IPS-18c (cell line): ENCODE measurements around the gene NDFIP2.

Experiments
- H3K4me3 ChIP-seq: 2 replicates; pipeline ENCODE4 v1.7.0; 2013; ENCODE audit warnings: low read depth, mild to moderate bottlenecking, low read length, moderate library complexity; ENCODE audit not compliant: insufficient read depth
- H3K9me3 ChIP-seq: one replicate; pipeline ENCODE4 v1.6.1; 2013; ENCODE audit warnings: mild to moderate bottlenecking, low read length, moderate library complexity; ENCODE audit not compliant: control insufficient read depth, insufficient read depth

The NDFIP2 gene

GRCh38 chr13:79480954-79481684 lies at the start of gene NDFIP2:
TSS of gene NDFIP2 (plus strand) at chr13:79481155. CDS start at chr13:79481204, 49 bp downstream.
- Histone ChIP-seq H3K4me3 (peak within 1 kb of the TSS; percentile 88), H3K9me3 (no peaks in the 10 kb centered on the region)

- Histone ChIP-seq H3K4me3 (no peak overlapping the region), H3K9me3 (no peaks in the 10 kb centered on the region)
These were observed 48.9 kb upstream of the NDFIP2 start for GRCh38 chr13:79432086-79432485.

- no peak overlapping the region for H3K4me3 ChIP-seq
- no peaks in the 10 kb centered on the region for H3K9me3 ChIP-seq
These were observed 48.0 kb upstream of the NDFIP2 start for GRCh38 chr13:79432992-79433391.

- Histone ChIP-seq H3K4me3 (no peak overlapping the region), H3K9me3 (no peaks in the 10 kb centered on the region)
These were observed 46.4 kb upstream of the NDFIP2 start for GRCh38 chr13:79434556-79434955.

GRCh38 chr13:79435561-79435990 lies 45.4 kb upstream of the NDFIP2 start:
- Histone ChIP-seq H3K9me3 (no peaks in the 10 kb centered on the region), H3K4me3 (no peak overlapping the region)

GRCh38 chr13:79439275-79439674 lies 41.7 kb upstream of the NDFIP2 start:
- H3K4me3 ChIP-seq: no peak overlapping the region
- no peaks in the 10 kb centered on the region for H3K9me3 ChIP-seq

- H3K4me3 ChIP-seq: no peak overlapping the region
- H3K9me3 ChIP-seq: no peaks in the 10 kb centered on the region
These were observed 39.9 kb upstream of the NDFIP2 start for GRCh38 chr13:79440958-79441528.

- H3K4me3 ChIP-seq: no peak overlapping the region
- H3K9me3 ChIP-seq: no peaks in the 10 kb centered on the region
These were observed 38.7 kb upstream of the NDFIP2 start for GRCh38 chr13:79442221-79442620.

- Histone ChIP-seq H3K9me3 (no peaks in the 10 kb centered on the region), H3K4me3 (no peak overlapping the region)
These were observed 38.2 kb upstream of the NDFIP2 start for GRCh38 chr13:79442706-79443105.

GRCh38 chr13:79445968-79446645 lies 34.8 kb upstream of the NDFIP2 start:
- H3K4me3 ChIP-seq: no peak overlapping the region
- H3K9me3 ChIP-seq: no peaks in the 10 kb centered on the region

GRCh38 chr13:79447141-79447540 lies 33.8 kb upstream of the NDFIP2 start:
- no peaks in the 10 kb centered on the region for H3K9me3 ChIP-seq

GRCh38 chr13:79447741-79448140 lies 33.2 kb upstream of the NDFIP2 start:
- H3K9me3 ChIP-seq: no peaks in the 10 kb centered on the region
- no peak overlapping the region for H3K4me3 ChIP-seq

More at GRCh38 chr13:79447141-79447540, 33.8 kb upstream of the NDFIP2 start:
- no peak overlapping the region for H3K4me3 ChIP-seq

- no peaks in the 10 kb centered on the region for H3K9me3 ChIP-seq
- H3K4me3 ChIP-seq: no peak overlapping the region
These were observed 32.5 kb upstream of the NDFIP2 start for GRCh38 chr13:79448413-79448812.

GRCh38 chr13:79450110-79450509 lies 30.8 kb upstream of the NDFIP2 start:
- no peaks in the 10 kb centered on the region for H3K9me3 ChIP-seq
- no peak overlapping the region for H3K4me3 ChIP-seq

GRCh38 chr13:79451500-79451962 lies 29.4 kb upstream of the NDFIP2 start:
- Histone ChIP-seq H3K9me3 (no peaks in the 10 kb centered on the region), H3K4me3 (no peak overlapping the region)

GRCh38 chr13:79452239-79452913 lies 28.6 kb upstream of the NDFIP2 start:
- Histone ChIP-seq H3K4me3 (no peak overlapping the region), H3K9me3 (no peaks in the 10 kb centered on the region)

- Histone ChIP-seq H3K4me3 (no peak overlapping the region), H3K9me3 (no peaks in the 10 kb centered on the region)
These were observed 25.6 kb upstream of the NDFIP2 start for GRCh38 chr13:79455331-79455730.
